ENCODE measurements around the gene CDR2. TPM values are rescaled to one million over a fixed set of nuclear protein-coding genes. Genes with fewer than 3 reads are reported as not detected.
A peak's percentile ranks its signal among the peaks of the same experiment; 100 is the strongest.

Gene CDR2
- total and polyA plus RNA-seq, 2 of the 13 experiments (the other 11 are each of a cell fraction or from before 2014, with no cell fraction given) = 59.0 to 78.9 TPM

DNA sequence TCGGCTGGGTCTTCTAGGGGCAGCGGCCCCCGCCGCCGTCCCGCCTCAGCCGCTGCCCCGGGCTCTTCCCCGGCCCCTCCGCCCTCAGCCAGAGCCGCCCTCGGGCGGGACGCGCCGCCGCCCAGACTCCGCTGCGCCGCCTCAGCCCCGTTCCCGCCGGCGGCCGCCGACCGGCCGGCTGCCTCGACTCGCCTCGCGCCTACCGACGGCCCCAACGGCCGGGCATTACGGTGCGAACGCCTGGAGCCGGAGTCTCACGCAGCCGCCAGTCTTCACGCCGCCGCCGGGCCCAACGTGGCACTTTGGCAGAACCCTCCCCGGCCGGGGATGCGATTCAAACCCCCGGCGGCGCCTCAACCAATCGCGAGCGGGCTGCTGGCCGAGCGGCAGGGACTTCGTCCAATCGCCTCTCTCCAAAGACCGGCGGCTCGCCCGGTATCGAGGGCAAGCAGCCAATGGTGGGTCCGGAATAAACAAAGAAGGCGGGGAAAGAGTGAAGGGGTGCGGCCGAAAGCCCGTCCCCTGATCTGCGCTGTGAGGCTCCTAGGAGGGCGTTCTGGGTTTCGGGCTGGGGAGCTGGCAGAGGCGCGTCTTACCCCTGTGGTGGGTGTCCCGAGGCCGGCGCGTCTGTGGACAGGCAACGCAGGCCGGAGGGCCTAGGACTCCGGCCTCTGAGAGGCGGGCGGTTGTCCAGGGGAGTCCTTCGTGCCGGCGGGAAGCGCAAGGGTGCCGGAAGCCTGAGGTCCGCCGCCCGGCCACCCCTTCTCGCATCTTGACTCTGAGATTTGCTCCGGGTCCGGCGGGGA is at the start of gene CDR2 (continued):
- TF ChIP-seq, protein P1, sequence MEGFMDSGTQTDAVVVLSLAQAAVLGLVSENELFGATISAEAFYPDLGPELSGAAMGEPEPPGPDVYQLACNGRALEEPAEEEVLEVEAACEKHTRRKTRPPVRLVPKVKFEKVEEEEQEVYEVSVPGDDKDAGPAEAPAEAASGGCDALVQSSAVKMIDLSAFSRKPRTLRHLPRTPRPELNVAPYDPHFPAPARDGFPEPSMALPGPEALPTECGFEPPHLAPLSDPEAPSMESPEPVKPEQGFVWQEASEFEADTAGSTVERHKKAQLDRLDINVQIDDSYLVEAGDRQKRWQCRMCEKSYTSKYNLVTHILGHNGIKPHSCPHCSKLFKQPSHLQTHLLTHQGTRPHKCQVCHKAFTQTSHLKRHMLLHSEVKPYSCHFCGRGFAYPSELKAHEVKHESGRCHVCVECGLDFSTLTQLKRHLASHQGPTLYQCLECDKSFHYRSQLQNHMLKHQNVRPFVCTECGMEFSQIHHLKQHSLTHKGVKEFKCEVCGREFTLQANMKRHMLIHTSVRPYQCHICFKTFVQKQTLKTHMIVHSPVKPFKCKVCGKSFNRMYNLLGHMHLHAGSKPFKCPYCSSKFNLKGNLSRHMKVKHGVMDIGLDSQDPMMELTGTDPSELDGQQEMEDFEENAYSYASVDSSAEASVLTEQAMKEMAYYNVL (CRISPR knock-in tag; IDR thresholded peaks at IDR 0.05; ENCODE audit: borderline replicate concordance) = peak; percentile 93
- TF ChIP-seq ZNF225 (CRISPR knock-in tag; IDR thresholded peaks at IDR 0.05) (peak; percentile 91), JDP2 (CRISPR knock-in tag; IDR thresholded peaks at IDR 0.05; ENCODE audit: borderline replicate concordance) (no peak), RFXANK (CRISPR knock-in tag; IDR thresholded peaks at IDR 0.05) (no peak), ZNF331 (CRISPR knock-in tag; IDR thresholded peaks at IDR 0.05) (0 out of 2 replicates have a peak, but pooled peaks have one; percentile 8), ATAD3A (CRISPR knock-in tag; IDR thresholded peaks at IDR 0.05) (0 out of 2 replicates have a peak, but pooled peaks have one; percentile 41), TCF12 (IDR thresholded peaks at IDR 0.05) (no peak), TCF12 (CRISPR knock-in tag; IDR thresholded peaks at IDR 0.05) (0 out of 2 replicates have a peak, but pooled peaks have one; percentile 64), CREBL2 (CRISPR knock-in tag; IDR thresholded peaks at IDR 0.05; ENCODE audit: borderline replicate concordance) (no peak), TAF1 (CRISPR knock-in tag; IDR thresholded peaks at IDR 0.05) (peak; percentile 88), KLF13 (CRISPR knock-in tag; IDR thresholded peaks at IDR 0.05) (no peak), KDM4B (CRISPR knock-in tag; IDR thresholded peaks at IDR 0.05) (peak; percentile 37), ZNF878 (CRISPR knock-in tag; IDR thresholded peaks at IDR 0.05) (peak; percentile 52), ISL2 (CRISPR knock-in tag; IDR thresholded peaks at IDR 0.05) (peak; percentile 73; the same call in 1 of the 2 replicates), GRHL1 (CRISPR knock-in tag; conservative IDR thresholded peaks at IDR 0.05) (no peak), FLYWCH1 (CRISPR knock-in tag; IDR thresholded peaks at IDR 0.05) (no peak), ZNF891 (CRISPR knock-in tag; IDR thresholded peaks at IDR 0.05) (peak; percentile 91), ZNF282 (IDR thresholded peaks at IDR 0.05; ENCODE audit: partially characterized antibody) (no peak), NR2F2 (IDR thresholded peaks at IDR 0.05; ENCODE audit: borderline replicate concordance, low read depth) (no peak), PBX2 (CRISPR knock-in tag; IDR thresholded peaks at IDR 0.05) (peak; percentile 99), MAZ (IDR thresholded peaks at IDR 0.05; ENCODE audit: borderline replicate concordance, low read depth, low read length) (peak; percentile 61; the same call in 1 of the 2 replicates), MAZ (CRISPR knock-in tag; IDR thresholded peaks at IDR 0.05; ENCODE audit: low read depth) (peak; percentile 79; the same call in 1 of the 2 replicates), ZNF558 (CRISPR knock-in tag; IDR thresholded peaks at IDR 0.05; ENCODE audit: borderline replicate concordance) (peak; percentile 16; the same call in 1 of the 2 replicates), ZNF136 (CRISPR knock-in tag; IDR thresholded peaks at IDR 0.05; ENCODE audit: low read depth) (peak; percentile 52), ASH2L (IDR thresholded peaks at IDR 0.05; ENCODE audit: insufficient read length, low read depth, low read length) (peak; percentile 46)

Measured in HepG2 (cell line).